HG03439 (cell line): Measurements from ENCODE around the gene SPAST.
"Not testable (repeated sequence)": the region's sequence is repeated elsewhere in the genome, so short reads cannot be mapped to it uniquely, and the experiment has no call there.

ENCODE experiments used
- ATAC-seq: cut with Tn5 transposase; IDR thresholded peaks from one replicate; pipeline ENCODE4 v1.9.1; 2021; ENCODE audit warnings: mild to moderate bottlenecking, moderate library complexity; ENCODE audit not compliant: unreplicated experiment

The SPAST gene

DNA sequence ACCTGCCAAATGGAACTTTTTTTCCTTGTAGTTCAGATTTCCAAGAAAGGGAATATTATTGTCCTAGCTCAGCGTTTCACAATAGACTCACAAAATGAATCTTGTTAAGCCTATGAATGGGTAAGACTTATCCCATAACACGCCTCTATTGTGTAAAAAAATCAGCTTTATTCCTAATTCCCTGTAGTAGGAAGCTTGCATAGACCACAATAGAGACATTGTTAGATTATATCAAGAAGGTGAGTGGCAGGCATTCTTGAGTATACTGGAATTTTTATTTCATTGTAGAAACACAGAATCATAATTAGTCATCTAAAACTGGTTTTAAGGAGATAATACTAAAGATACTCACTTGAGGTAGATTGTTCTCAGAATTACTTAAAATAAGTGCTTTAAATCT is 55.8 kb downstream of the SPAST start:
- no peak for ATAC-seq

- no peak for ATAC-seq
Observed at GRCh38 chr2:32124660-32125059, 61.3 kb downstream of the SPAST start.

GRCh38 chr2:32128636-32129035 is 65.3 kb downstream of the SPAST start:
- no peak for ATAC-seq

GRCh38 chr2:32129086-32129485 is 65.7 kb downstream of the SPAST start:
- no peak for ATAC-seq

DNA sequence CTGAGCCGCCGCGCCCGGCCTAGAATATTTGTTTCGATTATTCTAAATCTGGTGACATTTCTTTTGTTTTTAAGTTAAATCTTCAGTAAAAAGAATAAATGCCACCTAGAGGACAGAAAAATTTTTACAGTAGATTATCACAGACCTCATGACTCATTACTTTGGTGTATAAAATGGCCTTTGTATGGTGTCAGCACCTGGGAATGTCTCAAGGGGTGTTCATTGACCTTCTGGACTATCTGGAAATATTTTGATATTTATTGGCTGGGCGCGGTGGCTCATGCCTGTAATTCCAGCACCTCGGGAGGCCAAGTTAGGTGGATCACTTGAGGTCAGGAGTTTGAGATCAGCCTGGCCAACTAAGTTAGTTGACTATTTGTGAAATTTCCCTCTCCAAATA is 72.1 kb downstream of the SPAST start:
- ATAC-seq: no peak

DNA sequence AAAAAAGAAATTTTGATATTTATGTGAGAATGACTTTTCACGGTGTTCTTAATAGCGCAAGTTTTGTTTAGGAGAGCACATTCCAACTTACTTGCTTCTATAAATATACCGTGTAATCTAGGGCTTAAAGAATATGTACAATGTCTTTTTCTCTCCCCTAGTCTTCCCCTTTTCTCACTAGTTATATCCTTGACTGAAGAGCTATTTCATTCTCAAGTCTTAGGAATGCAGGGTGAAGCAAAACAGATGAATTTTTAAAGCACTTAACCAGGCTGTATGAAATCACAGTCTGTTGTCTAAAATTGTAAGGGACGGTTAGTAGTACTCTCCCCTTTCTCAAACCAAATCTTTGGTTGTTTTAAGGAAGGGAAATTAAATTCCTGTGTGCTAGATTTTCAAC is 72.7 kb downstream of the SPAST start:
- ATAC-seq: no peak

DNA sequence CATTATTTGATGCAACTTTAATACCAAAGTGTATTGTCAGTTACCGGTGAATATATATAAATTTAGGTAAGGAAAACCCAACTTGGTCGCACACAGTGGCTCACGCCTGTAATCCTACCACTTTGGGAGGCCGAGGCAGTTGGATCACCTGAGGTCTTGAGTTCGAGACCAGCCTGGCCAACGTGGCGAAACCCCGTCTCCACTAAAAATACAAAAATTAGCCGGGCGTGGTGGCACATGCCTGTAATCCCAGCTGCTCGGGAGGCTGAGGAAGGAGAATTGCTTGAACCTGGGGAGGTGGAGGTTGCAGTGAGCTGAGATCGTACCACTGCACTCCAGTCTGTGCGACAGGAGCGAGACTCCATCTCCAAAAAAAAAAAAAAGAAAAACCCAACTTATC is 88.2 kb downstream of the SPAST start:
- not testable (repeated sequence) for ATAC-seq

DNA sequence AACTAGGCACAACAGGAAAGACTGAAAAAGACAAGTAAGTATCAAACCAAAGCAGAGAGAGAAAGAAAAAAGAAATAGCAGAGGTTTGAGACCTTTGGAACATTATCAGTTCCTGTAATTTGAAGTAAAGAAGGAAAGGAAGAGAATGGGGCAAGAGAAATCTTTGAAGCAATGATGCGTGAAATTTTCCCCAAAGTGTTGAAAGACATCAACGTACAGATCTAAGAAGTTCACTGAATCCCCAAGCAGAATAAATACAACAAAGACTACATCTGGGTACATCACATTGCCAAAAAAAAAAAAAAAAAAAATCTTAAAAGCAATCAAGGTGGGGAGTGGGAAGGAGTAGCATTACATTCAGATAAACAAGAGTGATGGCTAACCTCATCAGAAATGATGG is 96.3 kb downstream of the SPAST start:
- ATAC-seq: no peak

DNA sequence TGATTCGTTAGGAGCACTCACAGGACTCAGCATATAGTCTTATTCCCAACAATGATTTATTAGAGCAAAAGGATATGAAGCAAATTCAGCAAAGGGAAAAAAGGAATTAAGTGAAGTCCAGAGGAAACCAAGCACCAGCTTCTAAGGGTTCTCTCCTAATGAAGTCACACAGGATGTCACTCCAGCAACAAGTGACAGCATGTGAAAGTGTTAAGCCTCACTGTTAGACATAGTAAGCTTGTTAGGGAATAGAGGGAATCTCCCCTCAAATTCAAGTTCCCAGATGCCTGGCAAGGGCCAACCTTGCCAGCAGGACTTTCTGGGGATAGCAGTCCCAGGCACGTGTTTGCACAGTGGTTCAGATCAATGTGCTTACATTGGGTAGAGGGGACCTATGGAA is 97.9 kb downstream of the SPAST start:
- ATAC-seq: no peak

DNA sequence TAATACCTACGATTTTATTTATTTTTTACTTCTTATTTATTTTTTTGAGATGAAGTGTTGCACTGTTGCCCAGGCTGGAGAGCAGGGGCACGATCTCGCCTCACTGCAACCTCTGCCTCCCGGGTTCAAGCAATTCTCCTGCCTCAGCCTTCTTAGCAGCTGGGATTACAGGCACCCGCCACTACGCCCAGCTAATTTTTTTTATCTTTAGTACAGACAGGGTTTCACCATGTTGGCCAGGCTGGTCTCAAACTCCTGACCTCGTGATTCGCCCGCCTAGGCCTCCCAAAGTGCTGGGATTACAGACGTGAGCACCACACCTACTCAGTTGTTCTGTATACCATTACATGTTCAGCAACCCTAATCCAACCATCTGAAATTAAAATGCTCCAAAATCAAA is 100.9 kb downstream of the SPAST start:
- ATAC-seq: not testable (repeated sequence)

DNA sequence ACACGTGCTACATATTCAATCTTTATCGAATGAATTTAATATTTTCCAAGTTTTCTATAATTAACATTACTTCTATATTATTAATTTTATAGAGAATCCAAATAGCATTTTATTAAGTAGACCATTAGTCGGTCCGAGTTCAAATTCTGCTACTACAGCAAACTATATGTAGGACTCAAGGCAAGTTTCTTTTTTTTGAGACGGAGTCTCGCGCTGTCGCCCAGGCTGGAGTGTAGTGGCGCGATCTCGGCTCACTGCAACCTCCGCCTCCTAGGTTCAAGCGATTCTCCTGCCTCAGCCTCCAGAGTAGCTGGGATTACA is 101.6 kb downstream of the SPAST start:
- not testable (repeated sequence) for ATAC-seq

- ATAC-seq: no peak
Observed at GRCh38 chr2:32166115-32166574, 102.8 kb downstream of the SPAST start.

DNA sequence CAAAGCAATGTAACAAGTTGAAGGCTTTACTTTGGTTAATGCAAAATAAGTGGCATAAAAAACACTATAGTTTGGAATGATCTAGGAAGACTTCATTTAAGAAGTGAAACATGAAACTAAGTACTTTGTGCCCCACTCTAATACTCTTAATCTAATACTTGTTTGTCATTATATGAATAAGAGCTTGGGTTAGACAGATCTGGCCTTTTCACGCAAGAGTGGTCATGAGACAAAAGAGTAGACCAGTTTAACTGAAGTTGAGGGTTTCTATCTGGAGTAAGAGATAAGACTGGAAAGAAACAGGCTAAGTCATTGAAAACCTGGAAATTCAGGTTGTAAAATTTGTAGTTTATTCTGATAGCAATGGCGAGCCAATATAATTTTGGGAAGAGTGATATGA is 105.2 kb downstream of the SPAST start:
- ATAC-seq: no peak

- ATAC-seq: no peak
Observed at GRCh38 chr2:32172870-32173269, 109.5 kb downstream of the SPAST start.

- no peak for ATAC-seq
Observed at GRCh38 chr2:32182667-32183066, 119.3 kb downstream of the SPAST start.

- ATAC-seq: peak; percentile 2
Observed at GRCh38 chr2:32189011-32189410, 125.7 kb downstream of the SPAST start.

GRCh38 chr2:32192418-32192817 is 129.1 kb downstream of the SPAST start:
- ATAC-seq: no peak

- ATAC-seq: no peak
Observed at GRCh38 chr2:32200814-32201213, 137.5 kb downstream of the SPAST start.

GRCh38 chr2:32203428-32203827 is 140.1 kb downstream of the SPAST start:
- not testable (repeated sequence) for ATAC-seq
